ENCODE data around the gene GGA2.

GGA2 gene

GRCh38 chr16:23521965-23522364 is 11.7 kb upstream of the GGA2 start:
- Histone ChIP-seq H3K36me3 (ENCODE audit: control insufficient read depth, insufficient read depth, low read length) (peaks cover 72% of the 10 kb centered on the region), H3K4me1 (ENCODE audit: control insufficient read depth, insufficient read depth, low read length) (no peaks in the 10 kb centered on the region), H3K9ac (ENCODE audit: low read length) (no peak overlapping the region), H3K4me3 (ENCODE audit: low read depth, low read length) (no peak overlapping the region), H3K27me3 (ENCODE audit: control insufficient read depth, insufficient read depth, low read length) (no peaks in the 10 kb centered on the region), H3K27ac (ENCODE audit: low read depth, low read length) (no peak overlapping the region), H3K9me3 (ENCODE audit: control insufficient read depth, insufficient read depth, low read depth, low read length) (no peaks in the 10 kb centered on the region)

- Histone ChIP-seq H3K27me3 (ENCODE audit: control insufficient read depth, insufficient read depth, low read length) (no peaks in the 10 kb centered on the region), H3K4me1 (ENCODE audit: control insufficient read depth, insufficient read depth, low read length) (no peaks in the 10 kb centered on the region), H3K27ac (ENCODE audit: low read depth, low read length) (no peak overlapping the region), H3K36me3 (ENCODE audit: control insufficient read depth, insufficient read depth, low read length) (peaks cover 65% of the 10 kb centered on the region), H3K4me3 (ENCODE audit: low read depth, low read length) (no peak overlapping the region), H3K9ac (ENCODE audit: low read length) (no peak overlapping the region), H3K9me3 (ENCODE audit: control insufficient read depth, insufficient read depth, low read depth, low read length) (no peaks in the 10 kb centered on the region)
These were observed 10.9 kb upstream of the GGA2 start for GRCh38 chr16:23521037-23521743.

GRCh38 chr16:23520500-23520899 is 10.2 kb upstream of the GGA2 start:
- no peak overlapping the region for H3K4me3 ChIP-seq (ENCODE audit: low read depth, low read length)
- H3K36me3 ChIP-seq (ENCODE audit: control insufficient read depth, insufficient read depth, low read length) = peaks cover 63% of the 10 kb centered on the region
- no peak overlapping the region for H3K27ac ChIP-seq (ENCODE audit: low read depth, low read length)
- no peaks in the 10 kb centered on the region for H3K27me3 ChIP-seq (ENCODE audit: control insufficient read depth, insufficient read depth, low read length)
- H3K9me3 ChIP-seq (ENCODE audit: control insufficient read depth, insufficient read depth, low read depth, low read length) = no peaks in the 10 kb centered on the region
- no peaks in the 10 kb centered on the region for H3K4me1 ChIP-seq (ENCODE audit: control insufficient read depth, insufficient read depth, low read length)
- H3K9ac ChIP-seq (ENCODE audit: low read length) = no peak overlapping the region

- H3K27ac ChIP-seq (ENCODE audit: low read depth, low read length) = no peak overlapping the region
- H3K4me1 ChIP-seq (ENCODE audit: control insufficient read depth, insufficient read depth, low read length) = no peaks in the 10 kb centered on the region
These were observed 9.0 kb upstream of the GGA2 start for GRCh38 chr16:23519282-23519681.

GRCh38 chr16:23518435-23518891 is 8.2 kb upstream of the GGA2 start:
- Histone ChIP-seq H3K9ac (ENCODE audit: low read length) (no peak overlapping the region), H3K4me3 (ENCODE audit: low read depth, low read length) (no peak overlapping the region), H3K27ac (ENCODE audit: low read depth, low read length) (no peak overlapping the region), H3K9me3 (ENCODE audit: control insufficient read depth, insufficient read depth, low read depth, low read length) (no peaks in the 10 kb centered on the region), H3K4me1 (ENCODE audit: control insufficient read depth, insufficient read depth, low read length) (no peaks in the 10 kb centered on the region), H3K27me3 (ENCODE audit: control insufficient read depth, insufficient read depth, low read length) (no peaks in the 10 kb centered on the region), H3K36me3 (ENCODE audit: control insufficient read depth, insufficient read depth, low read length) (peaks cover 52% of the 10 kb centered on the region)

More at GRCh38 chr16:23519282-23519681, 9.0 kb upstream of the GGA2 start:
- Histone ChIP-seq H3K36me3 (ENCODE audit: control insufficient read depth, insufficient read depth, low read length) (peaks cover 57% of the 10 kb centered on the region), H3K27me3 (ENCODE audit: control insufficient read depth, insufficient read depth, low read length) (no peaks in the 10 kb centered on the region), H3K9ac (ENCODE audit: low read length) (no peak overlapping the region), H3K4me3 (ENCODE audit: low read depth, low read length) (no peak overlapping the region), H3K9me3 (ENCODE audit: control insufficient read depth, insufficient read depth, low read depth, low read length) (no peaks in the 10 kb centered on the region)

GRCh38 chr16:23516366-23517137 is 6.3 kb upstream of the GGA2 start:
- H3K27ac ChIP-seq (ENCODE audit: low read depth, low read length) = no peak overlapping the region
- no peak overlapping the region for H3K4me3 ChIP-seq (ENCODE audit: low read depth, low read length)
- H3K9ac ChIP-seq (ENCODE audit: low read length) = no peak overlapping the region
- no peaks in the 10 kb centered on the region for H3K4me1 ChIP-seq (ENCODE audit: control insufficient read depth, insufficient read depth, low read length)
- H3K9me3 ChIP-seq (ENCODE audit: control insufficient read depth, insufficient read depth, low read depth, low read length) = no peaks in the 10 kb centered on the region
- H3K27me3 ChIP-seq (ENCODE audit: control insufficient read depth, insufficient read depth, low read length) = no peaks in the 10 kb centered on the region
- peaks cover 33% of the 10 kb centered on the region for H3K36me3 ChIP-seq (ENCODE audit: control insufficient read depth, insufficient read depth, low read length)

GRCh38 chr16:23515881-23516280 is 5.6 kb upstream of the GGA2 start:
- Histone ChIP-seq H3K27ac (ENCODE audit: low read depth, low read length) (no peak overlapping the region), H3K4me1 (ENCODE audit: control insufficient read depth, insufficient read depth, low read length) (no peaks in the 10 kb centered on the region), H3K9me3 (ENCODE audit: control insufficient read depth, insufficient read depth, low read depth, low read length) (no peaks in the 10 kb centered on the region), H3K27me3 (ENCODE audit: control insufficient read depth, insufficient read depth, low read length) (no peaks in the 10 kb centered on the region), H3K9ac (ENCODE audit: low read length) (no peak overlapping the region), H3K4me3 (ENCODE audit: low read depth, low read length) (no peak overlapping the region), H3K36me3 (ENCODE audit: control insufficient read depth, insufficient read depth, low read length) (peaks cover 30% of the 10 kb centered on the region)

- H3K4me1 ChIP-seq (ENCODE audit: control insufficient read depth, insufficient read depth, low read length) = no peaks in the 10 kb centered on the region
- no peak overlapping the region for H3K9ac ChIP-seq (ENCODE audit: low read length)
- no peaks in the 10 kb centered on the region for H3K9me3 ChIP-seq (ENCODE audit: control insufficient read depth, insufficient read depth, low read depth, low read length)
- H3K4me3 ChIP-seq (ENCODE audit: low read depth, low read length) = no peak overlapping the region
- no peak overlapping the region for H3K27ac ChIP-seq (ENCODE audit: low read depth, low read length)
- no peaks in the 10 kb centered on the region for H3K27me3 ChIP-seq (ENCODE audit: control insufficient read depth, insufficient read depth, low read length)
- peaks cover 23% of the 10 kb centered on the region for H3K36me3 ChIP-seq (ENCODE audit: control insufficient read depth, insufficient read depth, low read length)
These were observed 4.3 kb upstream of the GGA2 start for GRCh38 chr16:23514381-23515152.

- no peaks in the 10 kb centered on the region for H3K27me3 ChIP-seq (ENCODE audit: control insufficient read depth, insufficient read depth, low read length)
These were observed 1.9 kb upstream of the GGA2 start for GRCh38 chr16:23512168-23512695.

GRCh38 chr16:23511731-23512130 is 1.4 kb upstream of the GGA2 start:
- H3K36me3 ChIP-seq (ENCODE audit: control insufficient read depth, insufficient read depth, low read length) = peaks cover 9% of the 10 kb centered on the region
- peaks cover 12% of the 10 kb centered on the region for H3K4me1 ChIP-seq (ENCODE audit: control insufficient read depth, insufficient read depth, low read length)
- no peak overlapping the region for H3K4me3 ChIP-seq (ENCODE audit: low read depth, low read length)
- H3K9ac ChIP-seq (ENCODE audit: low read length) = no peak overlapping the region
- no peaks in the 10 kb centered on the region for H3K27me3 ChIP-seq (ENCODE audit: control insufficient read depth, insufficient read depth, low read length)
- no peaks in the 10 kb centered on the region for H3K9me3 ChIP-seq (ENCODE audit: control insufficient read depth, insufficient read depth, low read depth, low read length)
- H3K27ac ChIP-seq (ENCODE audit: low read depth, low read length) = no peak overlapping the region

More at GRCh38 chr16:23512168-23512695, 1.9 kb upstream of the GGA2 start:
- H3K9ac ChIP-seq (ENCODE audit: low read length) = no peak overlapping the region
- H3K9me3 ChIP-seq (ENCODE audit: control insufficient read depth, insufficient read depth, low read depth, low read length) = no peaks in the 10 kb centered on the region
- H3K36me3 ChIP-seq (ENCODE audit: control insufficient read depth, insufficient read depth, low read length) = peaks cover 9% of the 10 kb centered on the region
- no peak overlapping the region for H3K27ac ChIP-seq (ENCODE audit: low read depth, low read length)
- H3K4me1 ChIP-seq (ENCODE audit: control insufficient read depth, insufficient read depth, low read length) = peaks cover 7% of the 10 kb centered on the region
- no peak overlapping the region for H3K4me3 ChIP-seq (ENCODE audit: low read depth, low read length)
